ENCODE results near the gene ARF5.

DNA sequence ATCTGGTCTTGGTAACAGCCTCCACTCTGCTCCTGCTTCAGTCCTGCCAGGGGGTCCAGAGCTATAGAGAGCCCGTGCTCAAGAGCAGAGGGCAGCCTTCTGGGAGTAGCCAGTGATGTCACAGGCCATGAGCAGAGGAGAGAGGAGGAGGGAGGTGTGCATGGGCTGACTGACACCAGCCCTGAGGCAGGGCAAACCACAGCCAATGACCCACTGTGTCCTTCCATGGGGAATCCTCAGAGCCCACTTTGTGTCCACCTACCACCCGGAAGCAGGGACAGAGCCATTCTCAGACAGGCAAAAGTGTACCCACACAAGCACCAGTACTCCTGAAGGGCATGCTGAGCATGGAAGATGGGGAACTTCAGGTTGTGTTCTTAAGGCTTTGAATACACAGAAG is 29.8 kb downstream of the ARF5 start, which contains the start of gene PAX4:
- TF ChIP-seq, protein P1, sequence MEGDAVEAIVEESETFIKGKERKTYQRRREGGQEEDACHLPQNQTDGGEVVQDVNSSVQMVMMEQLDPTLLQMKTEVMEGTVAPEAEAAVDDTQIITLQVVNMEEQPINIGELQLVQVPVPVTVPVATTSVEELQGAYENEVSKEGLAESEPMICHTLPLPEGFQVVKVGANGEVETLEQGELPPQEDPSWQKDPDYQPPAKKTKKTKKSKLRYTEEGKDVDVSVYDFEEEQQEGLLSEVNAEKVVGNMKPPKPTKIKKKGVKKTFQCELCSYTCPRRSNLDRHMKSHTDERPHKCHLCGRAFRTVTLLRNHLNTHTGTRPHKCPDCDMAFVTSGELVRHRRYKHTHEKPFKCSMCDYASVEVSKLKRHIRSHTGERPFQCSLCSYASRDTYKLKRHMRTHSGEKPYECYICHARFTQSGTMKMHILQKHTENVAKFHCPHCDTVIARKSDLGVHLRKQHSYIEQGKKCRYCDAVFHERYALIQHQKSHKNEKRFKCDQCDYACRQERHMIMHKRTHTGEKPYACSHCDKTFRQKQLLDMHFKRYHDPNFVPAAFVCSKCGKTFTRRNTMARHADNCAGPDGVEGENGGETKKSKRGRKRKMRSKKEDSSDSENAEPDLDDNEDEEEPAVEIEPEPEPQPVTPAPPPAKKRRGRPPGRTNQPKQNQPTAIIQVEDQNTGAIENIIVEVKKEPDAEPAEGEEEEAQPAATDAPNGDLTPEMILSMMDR (IDR thresholded peaks at IDR 0.05) = no peak
- TF ChIP-seq POLR2A (IDR thresholded peaks at IDR 0.05) = no peak
